Measurements from ENCODE around the gene MRPL2.

Gene MRPL2

DNA sequence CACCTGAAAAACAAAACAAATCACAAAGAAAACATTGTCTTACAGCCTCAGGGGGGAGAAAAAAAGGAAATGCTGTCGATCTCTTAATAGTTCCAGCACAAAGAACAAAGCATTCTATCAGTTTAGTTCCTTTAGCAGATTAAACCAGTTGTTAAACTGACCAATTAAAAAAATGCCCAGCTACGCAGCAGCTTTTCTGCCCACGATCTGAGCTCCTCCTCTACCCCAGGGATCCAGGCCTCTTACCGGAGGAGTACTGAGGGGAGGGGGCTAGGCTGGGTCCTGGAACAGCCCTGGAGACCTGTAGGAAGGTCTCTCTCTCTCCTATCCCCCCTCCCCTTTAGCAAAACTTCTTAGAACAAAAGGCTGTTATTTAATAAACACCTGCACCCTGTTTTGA lies 30.2 kb upstream of the MRPL2 start:
- H2AFZ ChIP-seq (ENCODE audit: low read length): no peak overlapping the region
- peaks cover 4% of the 10 kb centered on the region for H3K79me1 ChIP-seq (ENCODE audit: low read depth, low read length)
- no peak overlapping the region for H2BK15ac ChIP-seq (ENCODE audit: low read length)
- peak overlapping the region; percentile 53 for H3K18ac ChIP-seq (ENCODE audit: low read length)
- H3K4me3 ChIP-seq (ENCODE audit: low read length in 2 of 2): no peak overlapping the region
- no peak overlapping the region for H2BK120ac ChIP-seq (ENCODE audit: low read depth, low read length)
- H3K27ac ChIP-seq (replicated peaks; ENCODE audit: low read length): peak overlapping the region; percentile 23
- no peak overlapping the region for H3K9ac ChIP-seq (ENCODE audit: low read depth, low read length, poor library complexity)
- H3K9me3 ChIP-seq (replicated peaks in 1 of 2; ENCODE audit: control insufficient read depth in 2 of 2, insufficient read depth in 1 of 2, low read depth in 1 of 2, low read length in 2 of 2): no peaks in the 10 kb centered on the region
- H3K4ac ChIP-seq (ENCODE audit: low read length): no peak overlapping the region
- no peak overlapping the region for H2BK5ac ChIP-seq (ENCODE audit: low read length)
- peaks cover 30 to 36% of the 10 kb centered on the region in 2 donors for H3K4me1 ChIP-seq (ENCODE audit: control insufficient read depth in 2 of 2, insufficient read depth in 1 of 2, low read depth in 1 of 2, low read length in 2 of 2)
- H3K4me2 ChIP-seq (ENCODE audit: insufficient read depth, low read length, poor library complexity, severe bottlenecking): no peak overlapping the region
- no CpG with 5 or more reads among the region's 4 CpGs for WGBS, 2 donors (ENCODE audit: extremely low coverage in 2 of 2, insufficient read length in 2 of 2, insufficient replicate concordance in 1 of 2)
- no peak overlapping the region for H3K23ac ChIP-seq (ENCODE audit: low read depth, low read length, poor library complexity)
- no peak overlapping the region for H3K14ac ChIP-seq (ENCODE audit: low read length)
- no peak for DNase-seq (ENCODE audit: low spot score)
- H2AK5ac ChIP-seq (ENCODE audit: low read depth, low read length): no peak overlapping the region
- no peak overlapping the region for H2BK12ac ChIP-seq (ENCODE audit: low read length)
- no peaks in the 10 kb centered on the region for H3K36me3 ChIP-seq (replicated peaks in 1 of 2; ENCODE audit: control insufficient read depth in 2 of 2, insufficient read depth in 2 of 2, low read length in 2 of 2)
- no peaks in the 10 kb centered on the region for H3K27me3 ChIP-seq (ENCODE audit: control insufficient read depth in 3 of 3, insufficient read depth in 3 of 3, low read depth in 1 of 3, low read length in 3 of 3)
- no peak overlapping the region for H4K91ac ChIP-seq (ENCODE audit: low read depth, low read length, poor library complexity)
- no peak overlapping the region for H4K8ac ChIP-seq (ENCODE audit: low read depth, low read length)

GRCh38 chr6:43088654-43089056 lies 29.4 kb upstream of the MRPL2 start:
- Histone ChIP-seq H3K36me3 (replicated peaks in 1 of 2; ENCODE audit: control insufficient read depth in 2 of 2, insufficient read depth in 2 of 2, low read length in 2 of 2) (no peaks in the 10 kb centered on the region), H2BK5ac (ENCODE audit: low read length) (no peak overlapping the region), H3K79me1 (ENCODE audit: low read depth, low read length) (peaks cover 4% of the 10 kb centered on the region), H2BK15ac (ENCODE audit: low read length) (no peak overlapping the region), H3K18ac (ENCODE audit: low read length) (no peak overlapping the region), H4K8ac (ENCODE audit: low read depth, low read length) (no peak overlapping the region), H3K27ac (replicated peaks; ENCODE audit: low read length) (no peak overlapping the region), H3K9ac (ENCODE audit: low read depth, low read length, poor library complexity) (no peak overlapping the region), H3K4ac (ENCODE audit: low read length) (no peak overlapping the region), H3K4me1 (ENCODE audit: control insufficient read depth in 2 of 2, insufficient read depth in 1 of 2, low read depth in 1 of 2, low read length in 2 of 2) (peaks cover 29 to 33% of the 10 kb centered on the region in 2 donors), H2AK5ac (ENCODE audit: low read depth, low read length) (peak overlapping the region; percentile 6), H2BK120ac (ENCODE audit: low read depth, low read length) (no peak overlapping the region), H3K23ac (ENCODE audit: low read depth, low read length, poor library complexity) (no peak overlapping the region), H2AFZ (ENCODE audit: low read length) (no peak overlapping the region), H3K14ac (ENCODE audit: low read length) (peak overlapping the region; percentile 39), H3K9me3 (replicated peaks in 1 of 2; ENCODE audit: control insufficient read depth in 2 of 2, insufficient read depth in 1 of 2, low read depth in 1 of 2, low read length in 2 of 2) (no peaks in the 10 kb centered on the region), H4K91ac (ENCODE audit: low read depth, low read length, poor library complexity) (no peak overlapping the region), H2BK12ac (ENCODE audit: low read length) (no peak overlapping the region), H3K4me3 (ENCODE audit: low read length in 2 of 2) (no peak overlapping the region), H3K27me3 (ENCODE audit: control insufficient read depth in 3 of 3, insufficient read depth in 3 of 3, low read depth in 1 of 3, low read length in 3 of 3) (no peaks in the 10 kb centered on the region), H3K4me2 (ENCODE audit: insufficient read depth, low read length, poor library complexity, severe bottlenecking) (no peak overlapping the region)
- DNase-seq (ENCODE audit: low spot score): no peak
- no CpG with 5 or more reads among the region's 4 CpGs for WGBS, 2 donors (ENCODE audit: extremely low coverage in 2 of 2, insufficient read length in 2 of 2, insufficient replicate concordance in 1 of 2)

- Histone ChIP-seq H3K4ac (ENCODE audit: low read length) (no peak overlapping the region), H3K18ac (ENCODE audit: low read length) (no peak overlapping the region), H3K14ac (ENCODE audit: low read length) (no peak overlapping the region), H2AK5ac (ENCODE audit: low read depth, low read length) (no peak overlapping the region), H3K23ac (ENCODE audit: low read depth, low read length, poor library complexity) (no peak overlapping the region), H2BK15ac (ENCODE audit: low read length) (no peak overlapping the region), H3K4me3 (ENCODE audit: low read length in 2 of 2) (no peak overlapping the region), H2BK12ac (ENCODE audit: low read length) (no peak overlapping the region), H3K27me3 (ENCODE audit: control insufficient read depth in 3 of 3, insufficient read depth in 3 of 3, low read depth in 1 of 3, low read length in 3 of 3) (no peaks in the 10 kb centered on the region), H3K36me3 (replicated peaks in 1 of 2; ENCODE audit: control insufficient read depth in 2 of 2, insufficient read depth in 2 of 2, low read length in 2 of 2) (no peaks in the 10 kb centered on the region), H3K4me2 (ENCODE audit: insufficient read depth, low read length, poor library complexity, severe bottlenecking) (no peak overlapping the region), H3K9ac (ENCODE audit: low read depth, low read length, poor library complexity) (peak overlapping the region; percentile 13), H3K79me1 (ENCODE audit: low read depth, low read length) (peaks cover 6% of the 10 kb centered on the region), H3K4me1 (ENCODE audit: control insufficient read depth in 2 of 2, insufficient read depth in 1 of 2, low read depth in 1 of 2, low read length in 2 of 2) (peaks cover 24 to 25% of the 10 kb centered on the region in 2 donors), H4K91ac (ENCODE audit: low read depth, low read length, poor library complexity) (no peak overlapping the region), H4K8ac (ENCODE audit: low read depth, low read length) (no peak overlapping the region), H2AFZ (ENCODE audit: low read length) (no peak overlapping the region), H3K9me3 (replicated peaks in 1 of 2; ENCODE audit: control insufficient read depth in 2 of 2, insufficient read depth in 1 of 2, low read depth in 1 of 2, low read length in 2 of 2) (no peaks in the 10 kb centered on the region), H3K27ac (replicated peaks; ENCODE audit: low read length) (no peak overlapping the region), H2BK120ac (ENCODE audit: low read depth, low read length) (no peak overlapping the region), H2BK5ac (ENCODE audit: low read length) (no peak overlapping the region)
- no peak for DNase-seq (ENCODE audit: low spot score)
- no CpG with 5 or more reads among the region's 8 CpGs for WGBS, 2 donors (ENCODE audit: extremely low coverage in 2 of 2, insufficient read length in 2 of 2, insufficient replicate concordance in 1 of 2)
Observed at GRCh38 chr6:43086022-43086658, 26.9 kb upstream of the MRPL2 start.

DNA sequence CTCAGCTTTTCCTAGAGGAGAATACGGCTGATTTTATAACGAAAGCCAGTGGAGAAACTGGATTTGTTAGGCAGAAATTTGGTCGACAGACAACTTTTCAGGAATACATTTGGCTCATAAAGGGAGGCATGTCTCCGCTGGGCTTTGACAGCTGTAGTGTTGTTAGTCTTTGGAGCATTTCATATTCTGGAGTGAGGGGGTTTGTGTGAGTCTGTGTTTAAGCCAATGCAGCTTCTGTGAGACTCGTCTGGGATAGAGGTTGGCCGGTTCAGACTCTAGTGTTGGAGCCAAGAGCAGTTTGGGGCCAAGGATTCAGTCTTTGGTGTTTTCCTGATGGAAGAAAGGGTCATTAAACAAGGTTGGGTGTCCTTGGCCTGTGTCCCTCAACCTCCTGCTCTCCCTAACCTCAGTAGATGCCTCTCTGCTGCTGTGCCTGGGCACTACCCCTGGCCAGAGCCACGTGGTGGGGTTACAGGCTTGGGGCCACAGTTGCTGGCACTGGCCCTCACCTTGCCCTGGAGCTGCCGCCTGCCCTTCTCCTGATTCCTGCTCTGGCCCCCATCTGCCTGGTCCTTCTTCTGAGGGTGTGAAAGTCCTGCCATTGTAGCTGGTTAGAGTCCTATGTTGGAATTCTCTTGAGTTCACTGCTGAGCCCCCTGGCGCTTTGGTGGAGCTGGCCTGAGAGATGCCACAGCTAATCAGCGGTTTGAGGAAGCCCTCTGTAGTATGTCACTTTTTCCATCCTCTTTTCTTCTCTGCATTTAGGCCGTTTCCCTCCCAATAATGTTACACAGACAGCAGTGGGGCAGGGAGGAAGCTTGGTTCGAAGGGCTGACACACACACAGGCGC lies 23.8 kb upstream of the MRPL2 start:
- H2AFZ ChIP-seq (ENCODE audit: low read length): no peak overlapping the region
- H3K27me3 ChIP-seq (ENCODE audit: control insufficient read depth in 3 of 3, insufficient read depth in 3 of 3, low read depth in 1 of 3, low read length in 3 of 3): no peaks in the 10 kb centered on the region
- WGBS, 2 donors (ENCODE audit: extremely low coverage in 2 of 2, insufficient read length in 2 of 2, insufficient replicate concordance in 1 of 2): no CpG with 5 or more reads among the region's 13 CpGs
- no peak overlapping the region for H3K4me3 ChIP-seq (ENCODE audit: low read length in 2 of 2)
- peaks cover 3% of the 10 kb centered on the region for H3K79me1 ChIP-seq (ENCODE audit: low read depth, low read length)
- no peak overlapping the region for H3K18ac ChIP-seq (ENCODE audit: low read length)
- H2BK15ac ChIP-seq (ENCODE audit: low read length): no peak overlapping the region
- H2BK12ac ChIP-seq (ENCODE audit: low read length): no peak overlapping the region
- H3K4me2 ChIP-seq (ENCODE audit: insufficient read depth, low read length, poor library complexity, severe bottlenecking): no peak overlapping the region
- no peak overlapping the region for H3K4ac ChIP-seq (ENCODE audit: low read length)
- no peak for DNase-seq (ENCODE audit: low spot score)
- H4K91ac ChIP-seq (ENCODE audit: low read depth, low read length, poor library complexity): no peak overlapping the region
- H3K23ac ChIP-seq (ENCODE audit: low read depth, low read length, poor library complexity): peak overlapping the region; percentile 90
- H3K9me3 ChIP-seq (replicated peaks in 1 of 2; ENCODE audit: control insufficient read depth in 2 of 2, insufficient read depth in 1 of 2, low read depth in 1 of 2, low read length in 2 of 2): no peaks in the 10 kb centered on the region
- no peak overlapping the region for H3K14ac ChIP-seq (ENCODE audit: low read length)
- H3K36me3 ChIP-seq (replicated peaks in 1 of 2; ENCODE audit: control insufficient read depth in 2 of 2, insufficient read depth in 2 of 2, low read length in 2 of 2): no peaks in the 10 kb centered on the region
- no peak overlapping the region for H2AK5ac ChIP-seq (ENCODE audit: low read depth, low read length)
- no peak overlapping the region for H2BK120ac ChIP-seq (ENCODE audit: low read depth, low read length)
- no peak overlapping the region for H3K9ac ChIP-seq (ENCODE audit: low read depth, low read length, poor library complexity)
- H3K4me1 ChIP-seq (ENCODE audit: control insufficient read depth in 2 of 2, insufficient read depth in 1 of 2, low read depth in 1 of 2, low read length in 2 of 2): peaks cover 0 to 4% of the 10 kb centered on the region in 2 donors
- H3K27ac ChIP-seq (replicated peaks; ENCODE audit: low read length): no peak overlapping the region
- H4K8ac ChIP-seq (ENCODE audit: low read depth, low read length): no peak overlapping the region
- no peak overlapping the region for H2BK5ac ChIP-seq (ENCODE audit: low read length)

Measured in neuronal stem cell (in vitro differentiated cells).